Measurements from ENCODE around the gene PHF23. TPM values are rescaled to one million over a fixed set of nuclear protein-coding genes. Genes with fewer than 3 reads are reported as not detected.

PHF23 gene
- 28.7 and 37.6 TPM in 2 replicates for total RNA-seq

GRCh38 chr17:7239091-7240027 is at the start of gene PHF23:
Gene PHF23, minus strand, starts transcription at chr17:7239457. Its CDS starts 178 bp downstream, at chr17:7239279.

GRCh38 chr17:7281074-7281952 is 42.1 kb upstream of the PHF23 start, which contains the start of gene SLC2A4:
Gene SLC2A4, plus strand, starts transcription at chr17:7281718. Its CDS starts 217 bp downstream, at chr17:7281935.

DNA sequence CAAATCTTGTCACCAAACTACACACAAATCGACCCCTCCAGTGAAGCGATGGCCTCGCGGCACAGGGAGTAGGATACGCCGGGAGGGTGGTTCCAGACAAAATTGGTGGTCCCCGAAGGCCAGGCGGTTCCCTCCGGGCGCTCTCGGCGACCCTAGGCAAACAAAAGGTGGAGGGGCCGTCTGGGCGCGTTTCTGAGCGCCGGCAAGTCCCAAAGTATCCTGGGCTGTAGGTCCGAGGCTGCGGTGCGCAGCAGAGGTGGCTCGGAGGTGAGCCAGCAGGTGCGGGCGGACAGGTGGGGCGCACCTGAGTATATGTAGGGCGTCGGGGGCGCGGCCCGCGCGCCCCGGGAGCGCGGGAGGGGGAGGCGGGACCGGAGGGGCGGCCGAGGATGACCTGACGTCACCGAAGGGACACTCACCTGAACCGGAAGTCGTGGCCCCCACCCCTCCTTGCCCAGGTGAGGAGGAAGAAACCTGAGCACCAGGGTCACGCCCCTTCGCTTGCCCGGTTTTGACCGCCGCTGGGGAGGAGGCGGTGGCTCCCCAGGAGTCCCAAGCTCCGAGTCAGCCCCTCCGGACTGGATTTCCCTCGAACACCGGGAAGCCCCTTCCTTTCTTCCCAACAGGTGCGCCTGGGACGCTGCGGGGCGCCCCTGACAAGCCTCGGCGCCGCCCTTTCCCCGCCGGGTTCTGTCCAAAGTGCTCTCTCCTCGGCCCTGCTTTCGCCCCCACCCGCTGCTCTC is 23.1 kb upstream of the PHF23 start, which contains the start of gene CLDN7:
Gene CLDN7, minus strand, starts transcription at position 287 of the 743 bp plus-strand sequence. CDS start 435 bp downstream, outside the sequence.

GRCh38 chr17:7252176-7253043 is 13.2 kb upstream of the PHF23 start, which contains the start of gene ELP5:
Gene ELP5, plus strand, starts transcription at chr17:7252215. Its CDS starts 336 bp downstream, at chr17:7252551.

GRCh38 chr17:7251661-7252175 is 12.5 kb upstream of the PHF23 start, which contains the start of gene CTDNEP1:
Gene CTDNEP1, minus strand, starts transcription at chr17:7251734. Its CDS starts 438 bp downstream, at chr17:7251296.

DNA sequence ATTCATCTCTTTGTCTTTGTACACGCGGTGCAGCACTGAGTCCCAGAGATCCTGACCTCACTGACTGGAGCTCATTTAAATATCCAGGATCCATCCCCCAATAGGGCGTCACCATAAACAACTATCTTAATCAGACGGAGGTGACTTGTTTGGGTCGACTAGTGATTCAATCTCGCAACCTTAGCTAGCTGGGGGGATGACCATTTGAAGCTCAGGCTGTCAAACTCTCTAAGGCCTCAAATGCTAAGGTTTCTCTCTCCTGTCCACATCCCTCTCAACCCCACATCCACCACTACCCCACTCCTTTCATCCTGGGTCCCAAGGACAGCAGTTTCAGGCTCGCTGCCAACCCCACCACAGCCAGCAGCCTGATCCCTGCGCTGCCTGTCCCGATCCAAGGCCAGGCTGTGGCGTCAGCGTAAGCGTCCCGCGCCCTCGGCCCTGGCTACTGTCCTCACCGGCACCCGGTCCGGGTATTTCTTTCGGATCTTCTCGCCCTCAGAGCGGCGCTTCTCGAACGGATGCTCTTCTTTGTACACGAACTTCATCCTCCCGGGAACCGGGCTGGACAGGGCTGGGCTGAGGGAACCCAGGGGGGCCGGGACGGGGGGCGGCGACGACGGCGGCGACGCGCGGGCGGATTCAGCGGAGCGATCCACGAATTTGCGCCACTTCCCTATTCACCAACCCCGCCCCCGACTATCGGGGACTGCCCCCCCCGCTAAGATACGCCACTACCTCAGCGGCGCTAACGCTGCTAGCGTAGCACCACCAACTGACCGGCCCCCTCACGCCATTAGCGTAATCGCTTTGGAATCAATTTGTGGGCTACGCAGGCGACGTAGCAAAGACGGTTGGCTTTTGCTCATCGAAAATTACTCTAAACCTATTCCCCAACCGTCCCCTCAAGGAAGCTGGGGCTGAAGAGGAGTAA is 2.8 kb upstream of the PHF23 start, which contains the start of gene GABARAP:
Gene GABARAP, minus strand, starts transcription at position 667 of the 934 bp plus-strand sequence. Its CDS starts 119 bp downstream, at position 548.

DNA sequence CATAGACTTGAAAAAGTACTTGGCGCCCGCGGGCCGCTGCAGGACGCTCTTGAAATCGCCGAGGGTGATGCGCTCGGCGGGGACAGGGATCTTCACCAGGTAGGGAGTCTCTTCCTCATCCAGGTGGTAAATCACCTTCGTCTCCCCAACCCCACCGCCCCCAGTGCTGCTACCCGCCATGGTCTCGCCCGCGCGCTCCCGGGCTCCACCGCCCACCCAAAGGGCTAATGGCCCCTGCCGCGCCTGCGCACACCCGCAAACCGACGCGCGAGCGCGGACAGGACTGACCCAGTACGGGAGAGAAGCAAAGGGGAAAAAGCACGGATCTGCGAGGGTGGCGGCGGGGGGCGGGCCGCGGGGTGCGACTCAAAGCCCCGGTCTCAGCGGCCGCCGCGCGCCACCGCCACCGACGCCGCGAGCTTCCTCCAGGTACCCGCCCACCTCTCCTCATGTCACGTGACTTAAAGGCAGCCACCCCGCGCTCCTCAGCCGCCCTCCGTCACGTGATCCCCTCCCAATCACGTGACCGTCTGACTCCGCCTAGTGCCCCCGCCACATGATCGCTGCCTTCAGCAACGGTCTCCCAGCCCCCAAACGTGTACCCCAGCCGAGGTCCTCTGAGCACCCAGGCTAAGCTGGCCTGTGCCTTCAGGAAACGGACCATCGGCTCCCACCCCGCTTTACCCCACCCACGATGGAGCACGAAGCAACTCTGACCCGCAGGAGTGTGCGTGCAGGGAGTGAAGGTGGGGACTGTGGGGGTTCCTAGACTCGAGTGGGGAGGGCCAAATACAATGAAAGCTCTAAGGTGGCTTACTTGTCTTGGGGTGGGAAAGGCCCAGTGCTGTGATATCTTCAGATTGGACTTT is 4.9 kb downstream of the PHF23 start, which contains the start of gene DVL2:
Gene DVL2, minus strand, starts transcription at position 435 of the 869 bp plus-strand sequence. Its CDS starts 255 bp downstream, at position 180.

DNA sequence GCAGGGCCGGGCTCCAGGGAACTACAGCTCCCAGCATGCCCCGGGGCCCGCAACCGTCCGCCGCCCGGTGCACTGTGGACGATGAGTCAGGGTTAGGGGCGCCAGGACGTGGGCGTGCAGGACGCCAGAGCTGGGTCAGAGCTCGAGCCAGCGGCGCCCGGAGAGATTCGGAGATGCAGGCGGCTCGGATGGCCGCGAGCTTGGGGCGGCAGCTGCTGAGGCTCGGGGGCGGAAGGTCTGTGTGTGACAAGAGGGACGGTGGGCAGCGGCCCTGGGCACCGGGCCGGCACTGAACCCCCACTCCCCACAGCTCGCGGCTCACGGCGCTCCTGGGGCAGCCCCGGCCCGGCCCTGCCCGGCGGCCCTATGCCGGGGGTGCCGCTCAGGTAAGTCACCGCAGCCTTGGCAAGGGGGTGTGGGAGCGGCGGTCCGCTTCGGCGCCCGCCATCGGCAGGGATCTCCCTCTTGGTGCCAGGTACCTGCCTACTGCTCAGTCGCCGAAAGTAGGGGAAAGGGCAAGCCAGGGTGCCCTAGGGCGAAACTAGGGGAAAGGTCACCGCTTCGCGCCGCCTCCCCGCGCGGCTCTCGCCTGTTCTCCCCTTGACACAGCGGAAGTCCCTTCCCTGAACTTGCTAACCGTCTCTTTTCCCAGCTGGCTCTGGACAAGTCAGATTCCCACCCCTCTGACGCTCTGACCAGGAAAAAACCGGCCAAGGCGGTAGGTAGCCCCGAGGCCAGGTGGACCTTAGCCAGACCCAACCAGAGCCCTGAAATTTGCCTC is 19.3 kb downstream of the PHF23 start, which contains the start of the genes ACADVL and DLG4:
Gene ACADVL, plus strand, starts transcription at position 127 of the 781 bp plus-strand sequence. Its CDS starts 47 bp downstream, at position 174.
Gene DLG4, minus strand, starts transcription at position 25 of the 781 bp plus-strand sequence.

Other genes with a start within 250 kb of the PHF23 start
- gene ALOX12, start 243.4 kb downstream of the PHF23 start, total RNA-seq, result not detected in 2 replicates
- 22.2 and 55.1 TPM in 2 replicates for gene RNASEK, start 226.8 kb downstream of the PHF23 start, total RNA-seq
- 68.6 and 99.3 TPM in 2 replicates for gene BCL6B, start 216.4 kb downstream of the PHF23 start, total RNA-seq
- gene SLC16A13, start 203.4 kb downstream of the PHF23 start, total RNA-seq, result 1.5 and 1.9 TPM in 2 replicates
- gene SLC16A11, start 195.4 kb downstream of the PHF23 start, total RNA-seq, result 0.44 and 0.49 TPM in 2 replicates
- 0.19 TPM in 1 of 2 replicates, not detected in the other for gene CLEC10A, start 159.2 kb downstream of the PHF23 start, total RNA-seq
- gene ASGR2, start 124.6 kb downstream of the PHF23 start, total RNA-seq, result not detected in 2 replicates
- gene ASGR1, start 60.1 kb downstream of the PHF23 start, total RNA-seq, result 10.5 and 15.1 TPM in 2 replicates
- gene DLG4, start 19.6 kb downstream of the PHF23 start, total RNA-seq, result 6.8 and 22.5 TPM in 2 replicates
- 205 and 264 TPM in 2 replicates for gene ACADVL, start 19.5 kb downstream of the PHF23 start, total RNA-seq
- gene DVL2, start 4.9 kb downstream of the PHF23 start, total RNA-seq, result 32.2 and 53.0 TPM in 2 replicates
- gene GABARAP, start 3.0 kb upstream of the PHF23 start, total RNA-seq, result 86.0 and 116 TPM in 2 replicates
- 18.5 and 41.9 TPM in 2 replicates for gene CTDNEP1, start 12.3 kb upstream of the PHF23 start, total RNA-seq
- 22.4 and 31.6 TPM in 2 replicates for gene ELP5, start 12.8 kb upstream of the PHF23 start, total RNA-seq
- 0.82 and 8.1 TPM in 2 replicates for gene CLDN7, start 23.0 kb upstream of the PHF23 start, total RNA-seq
- 0.57 TPM in 1 of 2 replicates, not detected in the other for gene SLC2A4, start 42.3 kb upstream of the PHF23 start, total RNA-seq
- gene YBX2, start 55.2 kb upstream of the PHF23 start, total RNA-seq, result 0.25 TPM in 1 of 2 replicates, not detected in the other
- gene EIF5A, start 68.2 kb upstream of the PHF23 start, total RNA-seq, result 537 and 632 TPM in 2 replicates
- gene GPS2, start 75.9 kb upstream of the PHF23 start, total RNA-seq, result 28.8 and 30.1 TPM in 2 replicates
- 10.4 and 31.2 TPM in 2 replicates for gene NEURL4, start 89.9 kb upstream of the PHF23 start, total RNA-seq
- not detected in 2 replicates for gene ACAP1, start 97.1 kb upstream of the PHF23 start, total RNA-seq
- gene KCTD11, start 112.7 kb upstream of the PHF23 start, total RNA-seq, result 1.1 and 2.3 TPM in 2 replicates
- not detected in 2 replicates for gene TMEM95, start 115.7 kb upstream of the PHF23 start, total RNA-seq
- 0.49 and 1.6 TPM in 2 replicates for gene TNK1, start 141.6 kb upstream of the PHF23 start, total RNA-seq
- gene PLSCR3, start 155.1 kb upstream of the PHF23 start, total RNA-seq, result 16.7 and 36.8 TPM in 2 replicates
- 48.8 and 118 TPM in 2 replicates for gene TMEM256, start 164.6 kb upstream of the PHF23 start, total RNA-seq
- 1.3 and 7.6 TPM in 2 replicates for gene NLGN2, start 168.4 kb upstream of the PHF23 start, total RNA-seq
- gene SPEM1, start 180.9 kb upstream of the PHF23 start, total RNA-seq, result not detected in 2 replicates
- not detected in 2 replicates for gene SPEM2, start 186.2 kb upstream of the PHF23 start, total RNA-seq
- not detected in 2 replicates for gene SPEM3, start 189.4 kb upstream of the PHF23 start, total RNA-seq
- gene TMEM102, start 196.0 kb upstream of the PHF23 start, total RNA-seq, result 6.0 and 8.4 TPM in 2 replicates
- gene FGF11, start 200.1 kb upstream of the PHF23 start, total RNA-seq, result 0.16 and 0.50 TPM in 2 replicates
- gene CHRNB1, start 205.6 kb upstream of the PHF23 start, total RNA-seq, result 7.6 and 9.4 TPM in 2 replicates
- gene ZBTB4, start 240.2 kb upstream of the PHF23 start, total RNA-seq, result 6.3 and 14.2 TPM in 2 replicates
- gene SLC35G6, start 242.0 kb upstream of the PHF23 start, total RNA-seq, result not detected in 2 replicates
- 76.9 and 161 TPM in 2 replicates for gene POLR2A, start 244.9 kb upstream of the PHF23 start, total RNA-seq

All from bladder microvascular endothelial cell (primary cell).